ENCODE results near the gene SCFD1.

The SCFD1 gene

DNA sequence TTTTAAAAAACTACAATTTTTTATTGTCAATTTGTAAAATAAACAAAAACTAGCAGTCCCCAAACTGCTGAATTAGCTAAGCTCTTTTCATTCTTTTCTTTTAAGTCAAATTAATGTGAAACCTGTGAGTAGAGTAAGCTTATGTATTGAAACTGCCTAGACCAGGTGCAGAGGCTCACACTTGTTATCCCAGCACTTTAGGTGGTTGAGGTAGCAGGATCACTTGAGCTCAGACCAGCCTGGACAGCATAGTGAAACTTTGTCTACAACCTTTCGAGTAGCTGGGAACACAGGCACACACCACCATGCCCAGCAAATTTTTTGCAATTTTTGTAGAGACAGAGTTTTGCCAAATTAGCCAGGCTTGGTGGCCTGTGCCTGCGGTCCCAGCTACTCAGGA lies 26.4 kb downstream of the SCFD1 start:
- peaks cover 62% of the 10 kb centered on the region for H3K36me3 ChIP-seq
- H3K4me1 ChIP-seq (ENCODE audit: control insufficient read depth in 1 of 2, insufficient read depth in 1 of 2, low read depth in 1 of 2, low read length in 1 of 2) = no peaks in the 10 kb centered on the region
- H3K27ac ChIP-seq = no peak overlapping the region
- no peaks in the 10 kb centered on the region for H3K9me3 ChIP-seq
- no peaks in the 10 kb centered on the region for H3K27me3 ChIP-seq
- TF ChIP-seq, protein P1, sequence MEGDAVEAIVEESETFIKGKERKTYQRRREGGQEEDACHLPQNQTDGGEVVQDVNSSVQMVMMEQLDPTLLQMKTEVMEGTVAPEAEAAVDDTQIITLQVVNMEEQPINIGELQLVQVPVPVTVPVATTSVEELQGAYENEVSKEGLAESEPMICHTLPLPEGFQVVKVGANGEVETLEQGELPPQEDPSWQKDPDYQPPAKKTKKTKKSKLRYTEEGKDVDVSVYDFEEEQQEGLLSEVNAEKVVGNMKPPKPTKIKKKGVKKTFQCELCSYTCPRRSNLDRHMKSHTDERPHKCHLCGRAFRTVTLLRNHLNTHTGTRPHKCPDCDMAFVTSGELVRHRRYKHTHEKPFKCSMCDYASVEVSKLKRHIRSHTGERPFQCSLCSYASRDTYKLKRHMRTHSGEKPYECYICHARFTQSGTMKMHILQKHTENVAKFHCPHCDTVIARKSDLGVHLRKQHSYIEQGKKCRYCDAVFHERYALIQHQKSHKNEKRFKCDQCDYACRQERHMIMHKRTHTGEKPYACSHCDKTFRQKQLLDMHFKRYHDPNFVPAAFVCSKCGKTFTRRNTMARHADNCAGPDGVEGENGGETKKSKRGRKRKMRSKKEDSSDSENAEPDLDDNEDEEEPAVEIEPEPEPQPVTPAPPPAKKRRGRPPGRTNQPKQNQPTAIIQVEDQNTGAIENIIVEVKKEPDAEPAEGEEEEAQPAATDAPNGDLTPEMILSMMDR (IDR thresholded peaks at IDR 0.05) = no peak
- no peak overlapping the region for H3K4me3 ChIP-seq (ENCODE audit: low read depth in 1 of 2, low read length in 1 of 2)

DNA sequence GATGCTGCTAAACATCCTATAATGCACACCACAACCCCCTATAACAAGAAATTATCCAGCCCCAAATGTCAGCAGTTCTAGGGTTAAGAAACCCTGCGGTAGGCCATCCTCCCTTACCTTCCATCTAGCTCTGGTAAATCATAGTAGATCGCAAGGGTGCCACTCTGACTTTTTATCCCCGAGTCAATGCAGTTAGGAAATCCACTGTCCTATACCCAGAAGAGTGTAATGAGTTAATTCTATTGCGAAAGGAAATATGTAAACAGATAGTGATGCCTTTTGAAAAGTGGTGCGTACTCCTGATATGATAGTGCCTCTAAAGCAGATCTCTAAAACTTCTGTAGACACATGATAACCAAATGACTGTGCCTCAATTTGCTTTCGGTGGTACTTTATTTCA lies 29.8 kb downstream of the SCFD1 start:
- Histone ChIP-seq H3K36me3 (peaks cover 76% of the 10 kb centered on the region), H3K4me1 (ENCODE audit: control insufficient read depth in 1 of 2, insufficient read depth in 1 of 2, low read depth in 1 of 2, low read length in 1 of 2) (no peaks in the 10 kb centered on the region), H3K9me3 (no peaks in the 10 kb centered on the region), H3K27me3 (no peaks in the 10 kb centered on the region), H3K4me3 (ENCODE audit: low read depth in 1 of 2, low read length in 1 of 2) (no peak overlapping the region), H3K27ac (no peak overlapping the region)
- TF ChIP-seq, protein P1 (IDR thresholded peaks at IDR 0.05) = no peak

DNA sequence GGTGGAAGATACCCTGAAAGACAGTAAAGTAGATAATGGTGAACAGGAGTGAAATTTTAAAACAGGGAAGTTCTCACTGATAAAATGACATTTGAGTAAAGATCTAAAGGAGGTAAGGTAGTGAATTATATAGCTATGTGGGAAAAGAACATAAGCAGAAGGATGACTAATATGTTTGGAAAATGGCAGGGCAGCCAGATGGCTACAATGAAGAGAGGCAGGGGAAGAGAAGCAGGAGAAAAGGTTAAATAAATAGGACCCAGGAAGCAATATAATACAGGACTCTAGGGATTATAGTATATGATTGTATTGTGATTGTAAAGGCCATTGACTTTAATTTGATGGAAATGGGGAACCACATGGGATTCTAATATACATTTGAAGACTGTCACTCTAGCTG lies 33.0 kb downstream of the SCFD1 start:
- Histone ChIP-seq H3K4me3 (ENCODE audit: low read depth in 1 of 2, low read length in 1 of 2) (no peak overlapping the region), H3K36me3 (peaks cover 74% of the 10 kb centered on the region)
- TF ChIP-seq, protein P1 (IDR thresholded peaks at IDR 0.05) = no peak

DNA sequence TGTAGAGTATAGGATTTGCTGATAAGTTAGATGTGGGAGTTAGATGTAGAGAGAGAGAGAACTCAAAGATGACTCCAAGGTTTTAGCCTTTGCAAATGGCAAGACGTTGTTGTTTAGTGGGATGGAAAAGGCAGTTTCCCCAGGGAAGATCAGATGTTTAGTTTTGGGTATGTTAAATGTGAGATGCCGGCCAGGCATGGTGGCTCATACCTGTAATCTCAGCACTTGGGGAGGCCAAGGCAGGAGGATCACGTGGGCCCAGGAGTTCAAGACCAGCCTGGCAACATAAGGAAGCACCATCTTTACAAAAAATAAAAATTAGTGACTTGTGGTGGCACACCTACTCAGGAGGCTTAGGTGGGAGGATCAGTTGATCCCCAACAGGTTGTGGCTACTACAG lies 33.5 kb downstream of the SCFD1 start:
- Histone ChIP-seq H3K36me3 (peaks cover 70% of the 10 kb centered on the region), H3K27ac (no peak overlapping the region), H3K4me3 (ENCODE audit: low read depth in 1 of 2, low read length in 1 of 2) (no peak overlapping the region), H3K9me3 (no peaks in the 10 kb centered on the region), H3K4me1 (ENCODE audit: control insufficient read depth in 1 of 2, insufficient read depth in 1 of 2, low read depth in 1 of 2, low read length in 1 of 2) (no peaks in the 10 kb centered on the region), H3K27me3 (no peaks in the 10 kb centered on the region)
- TF ChIP-seq, protein P1 (IDR thresholded peaks at IDR 0.05) = no peak

More for the DNA sequence above, 33.0 kb downstream of the SCFD1 start:
- H3K27ac ChIP-seq = no peak overlapping the region
- H3K9me3 ChIP-seq = no peaks in the 10 kb centered on the region
- H3K4me1 ChIP-seq (ENCODE audit: control insufficient read depth in 1 of 2, insufficient read depth in 1 of 2, low read depth in 1 of 2, low read length in 1 of 2) = no peaks in the 10 kb centered on the region
- H3K27me3 ChIP-seq = no peaks in the 10 kb centered on the region

DNA sequence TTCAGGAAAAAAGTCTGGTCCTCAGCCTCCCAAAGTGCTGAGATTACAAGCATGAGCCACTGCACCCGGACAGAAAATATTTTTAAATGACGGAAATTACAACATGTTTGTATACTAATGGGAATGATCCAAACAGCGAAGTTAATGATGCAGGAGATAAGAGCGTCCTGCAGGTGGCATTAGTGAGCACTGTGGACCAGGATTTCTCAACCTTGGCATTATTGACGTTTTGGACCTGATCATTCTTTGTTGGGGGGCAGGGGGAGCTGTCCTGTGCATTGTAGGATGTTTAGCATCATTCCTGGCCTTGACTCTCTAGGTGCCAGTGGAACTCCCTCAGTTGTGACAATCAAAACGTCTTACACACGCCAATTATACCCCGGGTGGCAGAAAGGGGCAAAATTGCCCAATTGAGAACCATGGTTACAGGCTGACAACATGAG lies 34.1 kb downstream of the SCFD1 start:
- Histone ChIP-seq H3K27me3 (no peaks in the 10 kb centered on the region), H3K4me1 (ENCODE audit: control insufficient read depth in 1 of 2, insufficient read depth in 1 of 2, low read depth in 1 of 2, low read length in 1 of 2) (no peaks in the 10 kb centered on the region), H3K9me3 (no peaks in the 10 kb centered on the region), H3K36me3 (peaks cover 70% of the 10 kb centered on the region), H3K27ac (no peak overlapping the region), H3K4me3 (ENCODE audit: low read depth in 1 of 2, low read length in 1 of 2) (no peak overlapping the region)
- TF ChIP-seq, protein P1 (IDR thresholded peaks at IDR 0.05) = peak; percentile 31

DNA sequence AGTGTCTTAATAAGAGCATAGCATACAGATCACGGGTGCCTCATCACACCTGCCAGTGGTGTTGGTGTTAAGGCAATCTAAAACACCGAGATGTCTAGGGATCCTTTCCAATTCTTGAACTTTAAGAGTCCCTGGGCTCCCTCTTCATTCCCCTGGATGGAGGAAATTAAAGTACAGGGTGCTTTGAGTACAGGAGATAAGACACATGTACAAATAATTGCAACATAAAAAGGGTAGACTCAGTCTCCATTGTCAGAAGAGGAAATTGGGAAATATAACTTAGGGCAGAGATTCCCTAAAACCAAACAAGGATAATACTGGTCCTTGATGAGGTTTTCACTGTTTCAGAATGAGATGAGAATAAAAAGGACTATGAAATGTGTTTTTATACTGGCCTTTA lies 34.9 kb downstream of the SCFD1 start:
- H3K4me3 ChIP-seq (ENCODE audit: low read depth in 1 of 2, low read length in 1 of 2) = no peak overlapping the region
- H3K4me1 ChIP-seq (ENCODE audit: control insufficient read depth in 1 of 2, insufficient read depth in 1 of 2, low read depth in 1 of 2, low read length in 1 of 2) = no peaks in the 10 kb centered on the region
- peaks cover 69% of the 10 kb centered on the region for H3K36me3 ChIP-seq
- H3K27ac ChIP-seq = no peak overlapping the region
- H3K9me3 ChIP-seq = no peaks in the 10 kb centered on the region
- H3K27me3 ChIP-seq = no peaks in the 10 kb centered on the region
- TF ChIP-seq, protein P1 (IDR thresholded peaks at IDR 0.05) = no peak

Data from neutrophil (primary cell).